HG02588 (cell line): ENCODE data around the gene CCDC15.
A peak's percentile ranks its signal among the peaks of the same experiment; 100 is the strongest.
"Not testable (repeated sequence)": the region's sequence is repeated elsewhere in the genome, so short reads cannot be mapped to it uniquely, and the experiment has no call there.

Experiments
- ATAC-seq: cut with Tn5 transposase; IDR thresholded peaks from one replicate; pipeline ENCODE4 v1.9.1; 2021; ENCODE audit warnings: mild to moderate bottlenecking, moderate library complexity; ENCODE audit not compliant: unreplicated experiment

CCDC15 gene

DNA sequence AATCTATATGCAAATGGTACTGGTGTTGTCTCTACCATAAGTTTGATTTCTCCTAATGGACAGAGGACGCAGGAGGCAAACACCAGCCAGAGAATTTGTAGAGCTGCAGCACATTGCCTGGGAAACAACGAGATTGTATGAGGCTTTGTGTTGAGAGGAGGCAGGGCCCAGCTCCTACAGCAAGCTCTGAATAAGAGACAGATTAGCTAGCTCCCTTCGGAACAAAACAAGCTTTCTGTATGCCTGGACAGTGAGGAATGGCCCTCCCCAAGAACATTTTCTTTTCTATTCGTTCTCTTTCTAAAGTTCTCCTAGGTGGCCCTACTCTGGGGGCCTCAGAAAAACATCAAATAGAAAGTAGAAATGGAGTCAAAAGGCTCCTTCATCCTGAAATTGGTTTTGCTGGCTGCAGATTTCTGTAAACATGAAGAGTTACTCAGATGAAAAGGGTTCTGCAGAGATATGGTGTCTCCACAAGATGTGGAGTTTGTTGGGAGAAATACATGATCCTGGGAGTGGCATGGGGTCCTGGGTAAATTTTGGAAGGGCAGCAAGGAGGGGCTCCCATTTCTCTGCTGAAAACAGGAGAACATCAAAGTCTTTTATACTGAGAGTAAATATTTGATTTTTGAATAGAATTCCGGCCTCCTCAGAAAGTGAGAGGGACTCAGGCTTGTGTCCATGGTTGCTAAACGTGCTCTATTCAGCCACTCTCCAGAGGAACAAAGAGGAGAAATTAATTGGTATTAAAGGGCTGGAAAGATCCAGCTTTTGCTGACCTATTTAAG, 11.3 kb upstream of the CCDC15 start:
- no peak for ATAC-seq

DNA sequence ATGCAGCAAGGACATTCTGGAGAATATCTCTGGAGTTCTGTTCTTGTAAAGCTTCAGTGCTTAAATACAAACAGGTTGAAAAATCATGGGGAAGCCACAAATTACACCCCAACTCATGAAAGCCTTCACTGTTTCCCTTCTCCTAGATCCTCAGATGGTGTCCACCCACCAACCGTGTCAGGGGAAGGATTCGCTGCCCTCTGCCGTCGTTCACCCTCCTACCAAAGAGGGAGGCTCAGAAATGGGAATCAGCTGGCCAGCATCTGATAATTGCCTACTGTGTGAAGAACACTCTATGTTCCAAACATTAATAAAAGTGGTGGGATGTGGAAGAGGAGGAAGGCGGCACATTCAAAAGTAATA, 10.8 kb upstream of the CCDC15 start:
- ATAC-seq: no peak

DNA sequence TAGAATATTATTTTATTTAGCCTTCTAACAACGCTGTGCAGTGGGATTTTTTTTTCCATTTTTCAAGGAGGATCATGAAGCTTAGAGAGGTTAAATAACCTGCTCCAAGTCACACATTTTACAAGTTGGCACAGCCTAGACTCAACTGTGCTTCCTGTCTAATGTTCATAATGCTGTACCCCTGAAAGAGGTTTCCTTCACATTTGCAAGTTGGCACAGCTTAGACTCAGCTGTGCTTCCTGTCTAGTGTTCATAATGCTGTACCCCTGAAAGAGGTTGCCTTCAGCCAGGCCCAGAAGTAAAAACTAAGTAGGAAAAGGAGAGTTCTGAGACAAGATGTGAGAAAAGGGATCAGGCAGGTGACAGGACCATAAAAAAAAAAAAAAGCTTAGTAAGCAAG, 10.3 kb upstream of the CCDC15 start:
- ATAC-seq: no peak

DNA sequence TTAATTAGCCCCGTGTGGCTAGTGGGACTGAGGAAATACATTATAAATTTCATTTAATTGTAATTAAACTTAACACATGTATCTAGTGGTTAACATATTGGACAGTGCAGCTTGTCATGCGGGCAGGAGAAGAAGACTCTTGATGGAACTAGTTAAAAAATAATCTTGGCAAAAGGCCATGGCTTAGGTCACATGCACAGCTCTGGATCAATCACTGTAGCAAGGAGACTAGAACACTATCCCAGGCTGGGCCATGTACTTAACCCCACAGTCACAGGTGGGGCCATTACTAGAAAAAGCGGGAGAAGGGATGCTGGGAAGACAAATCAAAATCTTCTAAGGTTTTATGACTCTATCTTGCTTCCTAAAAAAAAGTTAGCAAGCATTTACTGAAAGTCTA, 9.4 kb upstream of the CCDC15 start:
- no peak for ATAC-seq

DNA sequence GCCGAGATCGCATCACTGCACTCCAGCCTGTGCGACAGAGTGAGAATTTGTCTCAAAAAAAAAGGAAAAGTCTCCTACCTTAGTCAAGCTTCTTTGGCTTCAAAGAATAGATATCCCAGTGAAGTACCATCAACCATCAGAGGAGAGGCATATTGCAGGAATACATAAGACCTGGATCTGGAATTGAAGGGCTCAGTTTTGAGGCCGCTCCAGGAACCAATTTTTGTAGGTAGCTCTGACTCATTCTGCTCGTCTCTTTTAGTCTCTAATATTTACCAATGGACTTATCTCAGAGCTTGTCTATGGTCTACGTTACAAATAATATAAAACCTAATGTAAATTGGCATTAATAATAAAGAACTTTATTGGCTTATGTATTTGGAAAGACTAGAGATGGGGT, 8.2 kb upstream of the CCDC15 start:
- no peak for ATAC-seq

DNA sequence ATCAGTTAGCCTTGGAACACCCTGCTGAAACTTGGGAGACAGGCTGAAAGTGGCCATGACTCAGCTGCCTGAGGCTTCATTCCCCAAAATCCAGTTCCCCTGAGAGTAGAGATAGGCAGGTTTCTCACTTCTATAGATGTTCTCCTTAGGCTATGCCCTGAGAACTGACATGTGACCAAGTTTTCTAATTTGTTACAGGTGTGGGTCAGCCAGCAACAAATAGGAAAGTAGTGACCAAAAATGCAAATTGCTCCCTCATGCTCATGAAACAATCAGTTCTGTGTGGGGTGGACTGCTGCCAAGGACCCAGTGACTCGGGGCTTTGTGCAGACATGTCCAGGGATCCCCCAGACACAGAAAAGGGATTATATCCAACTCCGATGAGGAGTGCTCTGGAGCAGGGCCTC, 7.3 kb upstream of the CCDC15 start:
- ATAC-seq: no peak

DNA sequence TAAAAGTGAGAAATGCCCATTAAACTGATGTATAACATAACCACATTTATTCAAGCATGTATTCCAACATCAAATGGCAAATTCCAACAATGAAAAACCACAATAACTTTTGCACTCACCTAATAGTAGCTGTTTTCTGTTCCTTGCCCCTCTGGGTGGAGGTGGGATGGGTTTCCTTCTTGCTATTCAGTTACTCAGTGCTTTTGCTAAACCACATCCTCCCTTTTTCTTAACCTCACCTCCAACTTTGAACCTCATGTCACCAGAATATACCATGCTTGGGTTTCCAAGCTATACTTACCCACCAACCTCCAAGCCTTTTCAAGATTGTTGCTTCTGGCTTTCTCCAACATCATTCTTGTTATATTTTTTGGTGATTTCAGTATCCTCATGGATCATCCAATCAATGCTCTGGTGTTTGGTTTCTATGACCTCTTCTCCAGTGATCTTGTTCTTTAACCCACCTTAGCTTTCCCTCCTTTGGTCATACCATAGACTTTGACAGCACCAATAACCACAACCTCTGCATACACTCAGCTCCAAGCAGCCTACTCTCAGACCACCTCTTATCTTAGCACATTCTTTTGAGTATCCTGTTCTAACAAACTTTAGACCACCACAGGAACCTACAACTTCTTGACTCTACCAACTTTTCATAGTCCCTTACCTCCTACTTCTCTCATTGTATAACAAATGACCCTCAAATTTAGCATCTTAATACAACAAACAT, 3.2 kb upstream of the CCDC15 start:
- no peak for ATAC-seq

DNA sequence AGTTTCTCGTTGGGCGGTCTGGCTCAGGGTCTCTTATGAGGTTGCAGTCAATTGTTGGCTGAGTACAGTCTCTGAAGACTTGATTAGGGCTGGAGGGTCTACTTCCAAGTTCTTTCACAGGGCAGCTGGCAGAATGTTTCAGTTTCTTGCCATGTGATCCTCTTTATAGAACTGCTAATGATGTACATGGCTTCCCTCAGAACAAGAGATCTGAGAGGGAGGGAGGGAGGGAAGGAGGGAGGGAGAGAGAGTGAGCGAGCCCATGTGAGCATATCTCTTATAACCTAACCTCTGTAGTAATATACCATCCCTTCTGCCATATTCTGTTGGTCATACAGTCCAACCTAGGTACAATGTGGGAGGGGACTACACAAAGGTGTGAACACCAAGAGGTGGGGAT, 2.7 kb upstream of the CCDC15 start:
- no peak for ATAC-seq

DNA sequence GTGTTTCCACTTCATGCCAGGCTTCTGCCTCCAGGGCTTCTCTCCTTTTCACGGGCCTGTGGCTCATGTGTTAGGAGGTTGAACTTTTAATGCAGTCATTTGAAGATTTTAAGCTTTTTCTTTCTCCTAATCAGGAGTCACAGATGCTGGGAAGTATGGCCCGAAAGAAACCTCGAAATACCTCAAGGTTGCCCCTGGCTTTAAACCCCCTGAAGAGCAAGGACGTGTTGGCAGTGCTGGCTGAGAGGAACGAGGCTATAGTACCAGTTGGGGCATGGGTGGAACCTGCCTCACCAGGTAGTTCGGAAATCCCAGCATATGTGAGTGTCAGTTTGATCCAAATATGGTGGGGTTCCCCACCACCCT, 571 bp downstream of the CCDC15 start:
- no peak for ATAC-seq

DNA sequence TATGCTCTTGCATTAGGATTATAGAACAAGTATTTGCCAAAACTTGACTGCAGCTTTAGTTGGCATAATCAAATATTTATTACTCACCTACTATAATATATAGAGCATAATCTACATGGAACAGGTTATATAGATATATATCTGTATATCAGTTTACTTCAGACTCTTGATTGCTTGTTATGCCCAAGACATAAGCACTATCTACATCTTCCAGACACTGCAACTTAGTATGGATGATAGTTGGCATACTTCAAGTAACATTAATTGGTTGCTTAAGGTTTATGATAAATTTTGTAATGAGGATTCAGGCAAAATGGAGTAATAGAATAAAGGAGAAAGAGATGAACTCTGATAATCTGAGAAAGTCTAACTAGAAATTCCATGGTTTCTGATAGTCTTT, 1.0 kb downstream of the CCDC15 start:
- no peak for ATAC-seq

DNA sequence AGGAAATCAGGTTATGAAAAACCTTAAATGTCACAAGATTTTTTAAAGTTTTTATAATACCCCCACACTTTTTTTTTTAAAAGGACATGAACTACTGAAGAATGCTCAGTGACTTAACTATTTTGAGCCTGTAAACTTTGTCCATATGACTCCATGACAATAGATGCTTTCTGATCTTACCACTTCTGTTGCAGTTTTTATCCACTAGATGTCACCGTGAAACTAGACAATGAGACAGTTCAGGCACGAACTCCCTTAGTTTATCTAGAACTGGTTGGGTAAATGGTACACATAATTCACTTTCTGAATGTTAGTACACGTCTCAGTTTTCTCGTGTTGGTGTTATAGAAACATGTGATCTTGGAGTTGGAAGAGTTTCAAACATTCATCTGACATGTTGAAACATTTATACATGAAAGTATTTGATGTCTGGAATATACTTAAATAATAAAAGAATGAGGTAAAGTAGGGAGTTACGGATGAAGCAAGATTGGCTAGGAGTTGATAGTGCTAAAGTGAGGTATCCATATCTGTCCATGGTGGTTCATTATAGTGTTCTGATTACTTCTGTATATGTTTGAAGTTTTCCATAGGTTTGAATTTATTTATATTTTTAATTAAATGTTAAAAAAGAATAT, 8.1 kb downstream of the CCDC15 start:
- peak; percentile 80 for ATAC-seq

DNA sequence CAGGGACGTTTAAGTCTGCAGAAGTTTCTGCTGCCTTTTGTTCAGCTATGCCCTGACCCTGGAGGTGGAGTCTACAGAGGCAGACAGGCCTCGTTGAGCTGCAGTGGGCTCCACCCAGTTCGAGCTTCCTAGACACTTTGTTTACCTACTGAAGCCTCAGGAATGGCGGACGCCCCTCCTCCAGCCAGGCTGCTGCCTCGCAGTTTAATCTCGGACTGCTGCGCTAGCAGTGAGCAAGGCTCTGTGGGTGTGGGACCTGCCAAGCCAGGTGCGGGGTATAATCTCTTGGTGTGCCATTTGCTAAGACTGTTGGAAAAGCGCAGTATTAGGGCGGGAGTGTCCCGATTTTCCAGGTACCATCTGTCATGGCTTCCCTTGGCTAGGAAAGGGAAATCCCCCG, 14.2 kb downstream of the CCDC15 start:
- ATAC-seq: not testable (repeated sequence)

DNA sequence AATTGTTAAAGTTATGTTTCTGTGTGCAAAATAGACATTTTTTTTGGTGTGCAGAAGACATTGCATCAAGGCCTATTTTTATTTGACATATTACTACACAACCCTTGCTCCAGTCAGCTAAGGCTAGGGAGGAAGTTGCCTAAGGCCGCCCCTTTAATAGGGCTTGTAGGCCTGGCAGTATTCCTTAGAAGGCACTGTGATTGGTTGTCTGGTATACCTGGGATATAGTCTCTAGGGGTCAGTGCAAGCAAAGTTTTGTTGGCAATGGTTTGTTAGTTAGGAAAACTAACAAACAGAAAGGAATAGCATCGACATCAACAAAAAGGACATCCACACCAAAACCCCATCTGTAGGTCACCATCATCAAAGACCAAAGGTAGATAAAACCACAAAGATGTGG, 16.9 kb downstream of the CCDC15 start:
- ATAC-seq: no peak

DNA sequence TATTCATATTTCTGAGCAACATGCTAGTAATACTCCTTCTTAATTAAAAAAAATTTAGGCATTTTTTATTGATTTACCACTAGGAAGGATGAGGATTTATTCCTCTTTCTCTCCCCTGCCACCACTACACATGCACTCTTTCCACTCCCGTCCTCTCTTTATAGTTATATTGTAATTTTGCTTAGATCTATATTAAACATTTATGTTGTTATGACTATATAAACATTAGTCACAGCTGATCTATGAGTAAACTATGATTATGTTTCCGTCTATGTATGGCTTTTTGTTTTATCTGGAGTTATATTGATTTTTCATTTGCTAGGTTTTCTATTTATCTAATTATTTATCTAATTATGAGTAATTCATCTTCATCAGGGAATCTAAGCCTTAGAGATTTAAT, 17.8 kb downstream of the CCDC15 start:
- ATAC-seq: no peak

DNA sequence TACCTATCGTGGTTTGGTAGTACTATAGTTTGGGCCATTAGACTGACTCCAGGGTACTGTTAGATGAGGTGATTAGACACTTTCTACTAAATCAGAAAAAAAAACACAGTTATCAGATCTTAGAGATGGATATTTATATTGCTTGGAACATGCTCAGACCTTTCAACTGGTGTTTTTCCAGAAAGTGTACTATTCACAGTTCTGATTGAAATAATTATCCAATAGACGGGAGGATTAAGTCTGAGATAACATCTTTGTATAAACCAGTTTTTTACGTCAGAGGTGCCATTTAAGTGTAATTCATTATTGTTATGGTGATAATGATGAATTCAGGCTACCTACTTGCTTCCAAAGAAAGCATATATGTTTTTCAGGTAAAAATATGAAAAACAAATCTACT, 22.5 kb downstream of the CCDC15 start:
- no peak for ATAC-seq

DNA sequence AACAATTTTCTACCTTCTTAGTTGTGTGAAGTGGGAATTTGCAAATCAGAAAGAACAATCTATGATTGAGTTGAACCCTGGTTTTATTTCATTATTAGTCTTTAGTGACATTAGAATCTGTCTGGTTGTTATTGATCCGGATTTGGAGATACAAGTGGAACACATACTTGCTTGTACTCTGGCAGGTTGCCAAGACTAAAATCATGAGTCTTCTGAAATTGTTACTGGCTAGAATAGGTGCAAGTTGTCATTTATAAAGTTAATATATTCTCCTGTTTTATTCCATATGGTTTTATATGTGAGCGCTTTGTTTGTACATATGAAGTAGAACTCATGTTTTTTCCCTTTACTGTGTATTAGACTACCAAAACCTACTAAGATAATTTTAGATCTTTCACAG, 23.0 kb downstream of the CCDC15 start:
- ATAC-seq: no peak

DNA sequence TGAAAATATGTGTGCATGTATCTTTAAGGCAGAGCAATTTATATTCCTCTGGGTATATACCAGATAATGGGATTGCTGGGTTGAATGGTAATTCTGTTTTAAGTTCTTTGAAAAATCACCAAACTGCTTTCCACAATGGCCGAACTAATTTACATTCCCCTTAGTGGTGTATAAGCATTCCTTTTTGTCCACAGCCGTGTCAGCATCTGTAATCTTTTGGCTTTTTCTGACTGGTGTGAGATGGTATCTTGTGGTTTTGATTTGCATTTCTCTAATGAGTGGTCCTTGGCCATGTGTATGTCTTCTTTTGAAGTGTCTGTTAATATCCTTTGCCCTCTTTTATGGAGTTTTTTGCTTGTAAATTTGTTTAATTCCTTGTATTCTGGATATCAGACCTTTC, 24.3 kb downstream of the CCDC15 start:
- ATAC-seq: no peak

DNA sequence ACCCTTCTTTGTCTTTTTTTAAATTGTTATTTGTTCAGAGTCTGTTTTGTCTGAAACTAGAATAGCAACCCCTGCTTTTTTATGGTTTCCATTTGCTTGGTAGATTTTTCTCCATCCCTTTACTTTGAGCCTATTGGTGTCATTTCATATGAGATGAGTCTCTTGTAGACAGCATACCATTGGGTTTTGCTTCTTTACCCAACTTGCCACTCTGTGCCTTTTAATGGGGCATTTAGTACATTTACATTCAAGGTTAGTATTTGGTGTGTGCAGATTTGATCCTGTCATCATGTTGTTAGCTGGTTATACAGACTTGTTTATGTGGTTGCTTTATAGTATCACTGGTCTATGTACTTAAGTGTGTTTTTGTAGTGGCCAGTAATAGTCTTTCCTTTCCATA, 28.0 kb downstream of the CCDC15 start:
- no peak for ATAC-seq

DNA sequence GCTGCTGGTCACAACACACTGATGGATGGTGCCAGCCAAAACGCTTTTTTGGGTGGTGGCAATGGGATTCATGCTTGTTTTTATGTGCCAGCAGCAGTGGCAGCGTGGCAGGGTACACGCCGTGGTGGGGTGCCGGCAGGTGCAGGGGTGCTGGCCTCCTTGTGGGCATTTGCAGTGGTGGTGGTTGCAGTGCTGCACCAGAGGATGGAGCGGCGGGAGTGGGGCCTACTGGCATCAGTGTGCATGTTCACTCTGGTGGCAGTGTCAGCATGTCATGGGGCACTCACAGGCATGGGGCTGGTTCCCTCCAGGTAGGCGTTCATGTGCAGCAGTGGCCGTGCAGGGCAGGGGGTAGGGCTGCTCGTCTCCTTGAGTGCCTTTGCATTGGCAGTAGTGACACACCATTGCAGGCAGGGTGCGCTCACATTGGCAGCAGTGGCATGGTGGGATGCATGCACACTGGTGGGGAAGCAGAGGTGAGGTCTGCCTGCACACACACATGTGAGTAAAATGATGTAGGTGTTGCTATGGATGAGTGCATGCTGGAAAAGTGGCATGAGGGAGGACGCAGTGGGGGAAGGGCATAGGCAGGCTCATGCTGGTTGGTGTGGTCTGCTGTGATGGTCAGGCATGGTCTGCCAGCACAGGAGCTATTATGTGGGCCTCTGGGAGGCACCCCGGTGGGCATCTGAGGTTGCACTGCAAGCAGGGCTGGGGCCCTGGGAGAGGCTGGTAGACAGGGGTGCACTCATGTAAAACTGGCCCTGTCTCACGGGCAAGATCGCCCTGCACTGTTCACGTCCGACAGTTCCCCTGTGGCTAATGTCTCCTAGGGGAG, 29.9 kb downstream of the CCDC15 start:
- no peak for ATAC-seq

DNA sequence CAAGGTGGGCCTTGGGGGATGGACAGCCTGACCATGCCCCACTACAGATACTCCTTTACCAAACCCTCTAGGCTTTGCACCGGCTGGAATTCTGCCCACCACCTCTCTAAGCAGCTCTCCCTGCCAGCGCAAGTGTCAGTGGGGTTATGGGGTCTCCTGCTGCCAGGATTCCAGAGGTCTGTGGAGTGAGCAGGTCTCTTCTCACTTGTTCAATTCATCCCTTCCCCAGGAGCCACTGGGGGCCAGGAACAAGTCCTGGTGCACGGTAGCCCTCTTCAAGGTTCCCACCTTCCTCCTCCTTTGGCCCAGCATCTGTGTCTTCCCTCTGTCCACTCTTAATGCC, 30.5 kb downstream of the CCDC15 start:
- ATAC-seq: no peak

DNA sequence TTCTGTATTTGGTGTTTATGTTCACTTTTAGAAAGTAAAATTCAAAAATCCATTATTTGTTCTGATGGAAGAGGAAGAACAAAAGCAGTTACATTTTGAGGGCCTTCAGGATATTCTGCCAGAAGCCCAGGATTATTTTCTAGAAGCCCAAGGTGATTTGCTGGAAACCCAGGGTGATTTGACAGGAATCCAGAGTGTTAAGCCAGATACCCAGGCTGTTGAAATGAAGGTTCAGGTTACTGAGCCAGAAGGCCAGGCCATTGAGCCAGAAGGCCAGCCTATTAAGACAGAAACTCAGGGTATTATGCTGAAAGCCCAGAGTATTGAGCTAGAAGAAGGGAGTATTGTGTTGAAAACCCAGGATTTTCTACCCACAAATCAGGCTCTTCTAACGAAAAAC, 33.1 kb downstream of the CCDC15 start:
- no peak for ATAC-seq

DNA sequence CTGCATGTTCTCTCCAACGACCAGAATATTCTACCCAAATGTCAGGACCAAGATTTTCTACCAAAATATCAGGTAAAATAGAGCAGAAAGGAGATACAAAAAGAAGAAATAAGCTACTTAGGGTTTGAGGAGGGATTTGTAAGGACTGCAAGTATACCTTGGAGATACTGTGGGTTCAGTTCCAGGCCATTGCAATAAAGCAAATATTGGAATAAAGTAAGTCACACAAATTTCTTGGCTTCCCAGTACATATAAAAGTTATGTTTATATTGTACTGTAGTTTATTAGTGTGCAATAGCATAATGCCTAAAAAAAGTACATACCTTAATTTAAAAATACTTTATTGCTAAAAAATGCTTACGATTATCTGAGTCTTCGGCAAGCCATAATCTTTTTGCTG, 34.1 kb downstream of the CCDC15 start:
- no peak for ATAC-seq
